Astrocyte (in vitro differentiated cells and primary cell): ENCODE measurements around the gene TTC7B. TPM values are rescaled to one million over a fixed set of nuclear protein-coding genes. Genes with fewer than 3 reads are reported as not detected.

Experiments
- DNase-seq: peaks from one replicate; pipeline ENCODE4 v3.0.0-alpha.2; 2010; ENCODE audit warnings: low read depth
- FAIRE-seq: peaks from 2 replicates; lab custom pipeline; 2011; peaks lifted over from hg19 to GRCh38; lab: Jason Lieb, UNC
- H2AFZ ChIP-seq: 2 replicates; pipeline ENCODE4 v1.6.0; 2012; ENCODE audit warnings: low read depth, low read length, inconsistent platforms
- H3K27ac ChIP-seq: 2 replicates; pipeline ENCODE4 v1.5.1; 2011; ENCODE audit warnings: low read depth, low read length, inconsistent platforms
- H3K27me3 ChIP-seq: 2 replicates; pipeline ENCODE4 v1.6.0; 2011; ENCODE audit warnings: low read length, inconsistent platforms; ENCODE audit not compliant: insufficient read depth
- H3K36me3 ChIP-seq: 2 replicates; pipeline ENCODE4 v1.5.1; 2011; ENCODE audit warnings: low read length, inconsistent platforms; ENCODE audit not compliant: insufficient read depth
- H3K4me1 ChIP-seq: 2 replicates; pipeline ENCODE4 v1.5.1; 2011; ENCODE audit warnings: low read length, inconsistent platforms; ENCODE audit not compliant: insufficient read depth
- H3K4me2 ChIP-seq: 2 replicates; pipeline ENCODE4 v1.6.0; 2012; ENCODE audit warnings: low read length, inconsistent platforms
- H3K4me3 ChIP-seq: 2 replicates; pipeline ENCODE4 v1.5.1; 2011; ENCODE audit warnings: low read depth, mild to moderate bottlenecking, low read length, inconsistent platforms; ENCODE audit not compliant: insufficient read depth
- H3K79me2 ChIP-seq: 2 replicates; pipeline ENCODE4 v1.6.0; 2012; ENCODE audit warnings: mild to moderate bottlenecking, low read length, inconsistent platforms; ENCODE audit not compliant: insufficient read depth
- H3K9ac ChIP-seq: 2 replicates; pipeline ENCODE4 v1.6.0; 2012; ENCODE audit warnings: mild to moderate bottlenecking, low read length, inconsistent platforms
- H3K9me3 ChIP-seq: 2 replicates; pipeline ENCODE4 v1.5.1; 2012; ENCODE audit warnings: low read depth, mild to moderate bottlenecking, low read length, inconsistent platforms; ENCODE audit not compliant: insufficient read depth
- H4K20me1 ChIP-seq: 2 replicates; pipeline ENCODE4 v1.6.0; 2012; ENCODE audit warnings: low read length, inconsistent platforms; ENCODE audit not compliant: insufficient read depth
- H3K27ac Mint-ChIP-seq: one replicate; pipeline ENCODE4 v1.8.0; 2021; ENCODE audit warnings: mild to moderate bottlenecking, mixed read lengths; ENCODE audit not compliant: unreplicated experiment
- H3K27me3 Mint-ChIP-seq: one replicate; pipeline ENCODE4 v1.8.0; 2021; ENCODE audit warnings: low read depth, mixed read lengths; ENCODE audit not compliant: unreplicated experiment
- H3K36me3 Mint-ChIP-seq: one replicate; pipeline ENCODE4 v1.8.0; 2021; ENCODE audit warnings: low read depth, mixed read lengths; ENCODE audit not compliant: unreplicated experiment
- H3K4me1 Mint-ChIP-seq: one replicate; pipeline ENCODE4 v1.8.0; 2021; ENCODE audit warnings: low read depth, mixed read lengths; ENCODE audit not compliant: unreplicated experiment
- H3K4me3 Mint-ChIP-seq: one replicate; pipeline ENCODE4 v1.8.0; 2021; ENCODE audit warnings: mild to moderate bottlenecking, moderate library complexity, mixed read lengths; ENCODE audit not compliant: unreplicated experiment
- H3K9me3 Mint-ChIP-seq: one replicate; pipeline ENCODE4 v1.8.0; 2021; ENCODE audit warnings: mild to moderate bottlenecking, mixed read lengths; ENCODE audit not compliant: unreplicated experiment
- EZH2 ChIP-seq: IDR thresholded peaks from 2 replicates; pipeline ENCODE4 v1.6.1; 2012; ENCODE audit warnings: mild to moderate bottlenecking, low read length, inconsistent platforms; ENCODE audit not compliant: insufficient read depth
- total RNA-seq: library from RNA; stranded (reverse); gene quantifications from 2 replicates; pipeline ENCODE4 v1.2.1, GENCODE V29; 2021
- TF ChIP-seq, protein P1 (sequence below): IDR thresholded peaks from 2 replicates; pipeline ENCODE4 v1.5.1; 2011; ENCODE audit warnings: low read depth, mild to moderate bottlenecking, inconsistent platforms, low read length, moderate library complexity; ENCODE audit not compliant: insufficient read depth

TTC7B gene
- total RNA-seq, 1 donor from 2014 or later, result 42.1 TPM

DNA sequence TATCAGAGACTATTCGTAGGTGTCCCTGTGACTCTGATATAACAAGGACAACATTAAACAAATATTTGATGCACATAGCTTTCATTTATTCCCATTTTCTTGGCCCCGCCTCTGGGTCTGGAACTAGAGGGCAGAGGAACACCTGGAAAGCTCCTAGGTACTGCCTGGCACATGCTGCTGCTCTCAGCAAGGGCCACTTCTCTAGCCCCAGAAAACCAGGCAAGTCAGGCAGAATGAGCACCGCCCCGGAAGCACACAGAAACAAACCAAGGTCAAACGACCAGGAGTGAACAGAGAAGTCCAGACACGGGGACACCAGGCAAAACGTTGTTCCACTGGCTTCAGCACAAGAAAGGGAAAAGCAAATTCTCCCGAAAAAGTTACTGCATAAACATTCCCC is 76.1 kb downstream of the TTC7B start:
- no peak overlapping the region for H3K4me3 Mint-ChIP-seq
- H3K9me3 Mint-ChIP-seq, result no peaks in the 10 kb centered on the region
- TF ChIP-seq EZH2, result no peak
- TF ChIP-seq, protein P1, sequence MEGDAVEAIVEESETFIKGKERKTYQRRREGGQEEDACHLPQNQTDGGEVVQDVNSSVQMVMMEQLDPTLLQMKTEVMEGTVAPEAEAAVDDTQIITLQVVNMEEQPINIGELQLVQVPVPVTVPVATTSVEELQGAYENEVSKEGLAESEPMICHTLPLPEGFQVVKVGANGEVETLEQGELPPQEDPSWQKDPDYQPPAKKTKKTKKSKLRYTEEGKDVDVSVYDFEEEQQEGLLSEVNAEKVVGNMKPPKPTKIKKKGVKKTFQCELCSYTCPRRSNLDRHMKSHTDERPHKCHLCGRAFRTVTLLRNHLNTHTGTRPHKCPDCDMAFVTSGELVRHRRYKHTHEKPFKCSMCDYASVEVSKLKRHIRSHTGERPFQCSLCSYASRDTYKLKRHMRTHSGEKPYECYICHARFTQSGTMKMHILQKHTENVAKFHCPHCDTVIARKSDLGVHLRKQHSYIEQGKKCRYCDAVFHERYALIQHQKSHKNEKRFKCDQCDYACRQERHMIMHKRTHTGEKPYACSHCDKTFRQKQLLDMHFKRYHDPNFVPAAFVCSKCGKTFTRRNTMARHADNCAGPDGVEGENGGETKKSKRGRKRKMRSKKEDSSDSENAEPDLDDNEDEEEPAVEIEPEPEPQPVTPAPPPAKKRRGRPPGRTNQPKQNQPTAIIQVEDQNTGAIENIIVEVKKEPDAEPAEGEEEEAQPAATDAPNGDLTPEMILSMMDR, result no peak

DNA sequence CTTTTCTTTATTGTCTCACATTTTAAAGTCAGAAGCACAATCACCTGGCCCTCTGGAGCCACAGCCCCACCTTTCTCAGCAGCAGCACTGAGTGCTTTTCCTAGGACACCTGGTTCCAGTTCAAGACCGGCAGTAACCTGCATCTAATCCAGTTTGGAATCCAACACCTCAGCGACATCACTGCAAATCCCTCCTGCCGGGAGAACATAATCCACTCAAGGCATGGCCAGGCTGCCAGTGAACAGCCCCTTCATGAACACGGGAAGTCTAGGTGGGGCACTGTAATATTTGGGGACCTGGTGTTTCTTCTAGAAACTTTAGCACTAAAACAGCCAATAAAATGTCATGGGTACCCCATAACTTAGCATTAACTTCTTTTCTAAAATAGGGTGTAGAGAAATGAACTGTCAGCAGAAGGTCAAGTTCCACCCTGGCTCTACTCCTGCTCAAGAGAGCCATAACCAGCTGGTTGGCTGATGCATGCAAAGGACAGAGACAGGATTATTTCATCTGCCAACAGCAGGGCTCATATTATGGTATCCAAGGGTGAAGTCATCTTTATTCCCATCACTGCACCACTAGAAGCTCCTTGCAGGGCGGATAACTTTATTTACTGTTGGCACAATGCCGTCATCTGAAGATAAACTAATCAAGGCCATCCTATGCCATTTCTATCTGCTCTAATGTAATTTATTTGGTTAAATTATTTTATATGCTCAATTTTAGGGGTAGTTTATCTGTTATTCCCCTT is 76.7 kb downstream of the TTC7B start:
- H4K20me1 ChIP-seq, result no peaks in the 10 kb centered on the region
- no peak overlapping the region for H3K9ac ChIP-seq
- no peak overlapping the region for H3K27ac ChIP-seq
- Mint-ChIP-seq H3K27me3 (no peaks in the 10 kb centered on the region), H3K9me3 (no peaks in the 10 kb centered on the region), H3K4me3 (no peak overlapping the region), H3K27ac (no peak overlapping the region), H3K4me1 (no peaks in the 10 kb centered on the region), H3K36me3 (peaks cover 14% of the 10 kb centered on the region)
- FAIRE-seq (no peak), DNase-seq (no peak)
- H3K4me2 ChIP-seq, result no peak overlapping the region
- no peaks in the 10 kb centered on the region for H3K9me3 ChIP-seq
- no peaks in the 10 kb centered on the region for H3K79me2 ChIP-seq
- H3K4me1 ChIP-seq, result no peaks in the 10 kb centered on the region
- no peak for TF ChIP-seq EZH2
- H3K4me3 ChIP-seq, result no peak overlapping the region
- no peaks in the 10 kb centered on the region for H3K27me3 ChIP-seq
- H2AFZ ChIP-seq, result no peak overlapping the region
- H3K36me3 ChIP-seq, result no peaks in the 10 kb centered on the region

More for the DNA sequence above, 76.1 kb downstream of the TTC7B start:
- Mint-ChIP-seq H3K27ac (no peak overlapping the region), H3K27me3 (no peaks in the 10 kb centered on the region), H3K36me3 (peaks cover 15% of the 10 kb centered on the region), H3K4me1 (no peaks in the 10 kb centered on the region)
- Histone ChIP-seq H2AFZ (no peak overlapping the region), H3K9ac (no peak overlapping the region), H3K4me3 (no peak overlapping the region), H4K20me1 (no peaks in the 10 kb centered on the region), H3K79me2 (no peaks in the 10 kb centered on the region), H3K4me1 (no peaks in the 10 kb centered on the region), H3K9me3 (no peaks in the 10 kb centered on the region), H3K27me3 (no peaks in the 10 kb centered on the region), H3K27ac (no peak overlapping the region), H3K4me2 (no peak overlapping the region), H3K36me3 (no peaks in the 10 kb centered on the region)
- DNase-seq (no peak), FAIRE-seq (no peak)

DNA sequence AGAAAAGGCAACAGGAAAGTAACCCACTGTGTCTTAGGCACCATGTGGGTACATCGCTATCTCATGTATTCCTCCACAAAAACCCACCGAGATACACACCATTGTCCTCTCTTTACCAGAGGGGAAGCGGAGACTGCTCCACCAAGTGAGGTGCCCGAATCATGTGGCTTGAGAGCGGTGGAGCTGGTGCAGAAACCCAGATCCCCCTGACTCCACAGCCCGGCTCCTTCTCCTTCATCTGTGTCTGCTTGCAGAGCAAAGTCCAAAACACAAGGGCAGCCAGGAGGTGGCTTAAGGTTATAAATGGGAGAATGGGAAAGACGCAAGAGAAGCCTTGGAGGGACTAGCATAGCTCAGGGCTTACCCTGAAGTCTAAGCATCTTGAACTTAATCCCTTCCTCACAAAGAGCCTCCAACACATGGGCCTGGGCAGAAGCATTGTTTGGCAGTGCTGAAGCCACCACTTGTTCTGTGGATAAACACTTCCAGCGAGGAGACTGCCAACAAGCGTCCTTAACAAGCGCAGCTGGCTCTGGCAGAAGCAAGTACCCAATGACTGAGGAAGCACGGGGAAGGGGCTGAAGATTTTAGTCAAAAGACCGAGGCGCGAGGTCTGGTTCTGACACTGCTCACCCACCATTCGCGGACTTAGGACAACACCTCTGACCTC is 83.0 kb downstream of the TTC7B start:
- no peaks in the 10 kb centered on the region for H3K4me1 ChIP-seq
- H3K79me2 ChIP-seq, result no peaks in the 10 kb centered on the region
- TF ChIP-seq EZH2, result no peak
- TF ChIP-seq, protein P1, result no peak
- FAIRE-seq, result no peak
- H3K36me3 ChIP-seq, result no peaks in the 10 kb centered on the region
- H3K9ac ChIP-seq, result no peak overlapping the region
- no peak overlapping the region for H3K4me2 ChIP-seq
- H4K20me1 ChIP-seq, result no peaks in the 10 kb centered on the region
- H3K27me3 Mint-ChIP-seq, result no peaks in the 10 kb centered on the region
- no peak overlapping the region for H3K4me3 Mint-ChIP-seq
- DNase-seq, result no peak
- H3K27me3 ChIP-seq, result no peaks in the 10 kb centered on the region
- H3K9me3 Mint-ChIP-seq, result no peaks in the 10 kb centered on the region
- no peak overlapping the region for H2AFZ ChIP-seq
- no peak overlapping the region for H3K27ac ChIP-seq
- H3K36me3 Mint-ChIP-seq, result peaks cover 14% of the 10 kb centered on the region
- no peak overlapping the region for H3K4me3 ChIP-seq
- no peak overlapping the region for H3K27ac Mint-ChIP-seq
- H3K9me3 ChIP-seq, result no peaks in the 10 kb centered on the region
- H3K4me1 Mint-ChIP-seq, result no peaks in the 10 kb centered on the region
